Measurements from ENCODE around the gene LRRC4B.

The LRRC4B gene

DNA sequence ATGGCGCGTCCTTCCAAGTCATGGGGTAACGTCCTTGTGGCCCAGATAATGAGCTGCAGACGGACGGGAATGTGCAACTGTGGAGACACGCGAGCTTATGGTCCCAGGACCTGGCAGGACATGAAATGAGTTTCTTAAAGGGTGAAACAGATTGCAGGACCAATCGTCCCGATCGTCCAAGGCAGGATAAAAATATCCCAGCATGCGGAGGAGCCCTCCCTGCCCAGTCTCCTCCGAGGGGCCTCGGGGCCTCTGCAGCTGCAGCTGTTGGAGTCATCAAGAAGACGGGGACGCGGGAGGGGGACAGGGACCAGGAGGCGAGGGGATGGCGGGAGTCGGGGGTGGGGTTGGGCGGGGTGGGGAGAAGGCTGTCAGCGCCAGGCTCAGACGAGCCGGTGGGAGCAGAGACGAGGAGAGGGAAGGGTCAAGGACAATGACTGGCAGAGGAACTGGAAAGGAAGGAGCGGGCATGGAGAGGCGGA lies 77.2 kb downstream of the LRRC4B start:
- FAIRE-seq (no peak), DNase-seq (ENCODE audit: insufficient read length, low spot score) (no peak)

DNA sequence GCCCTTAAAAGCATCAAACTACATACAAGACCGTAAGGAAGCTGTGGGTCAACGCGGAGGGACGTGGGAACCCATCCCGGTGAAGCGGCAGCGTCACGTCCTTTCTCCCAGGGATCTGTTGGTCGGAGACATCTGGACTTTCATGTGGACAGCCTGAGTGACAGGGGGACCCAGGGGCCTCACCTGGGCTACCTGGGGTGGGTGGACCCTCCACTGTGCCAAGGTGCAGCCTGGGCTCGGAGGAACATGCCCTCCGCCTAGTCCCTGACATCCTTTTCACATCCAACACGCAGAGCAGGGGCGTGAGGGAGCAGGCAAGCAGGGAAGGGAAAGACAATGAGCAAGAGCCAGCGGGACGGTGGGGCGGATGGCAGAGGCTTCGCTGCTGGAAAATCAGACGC lies 77.8 kb downstream of the LRRC4B start:
- DNase-seq (ENCODE audit: insufficient read length, low spot score) = no peak
- FAIRE-seq = no peak

DNA sequence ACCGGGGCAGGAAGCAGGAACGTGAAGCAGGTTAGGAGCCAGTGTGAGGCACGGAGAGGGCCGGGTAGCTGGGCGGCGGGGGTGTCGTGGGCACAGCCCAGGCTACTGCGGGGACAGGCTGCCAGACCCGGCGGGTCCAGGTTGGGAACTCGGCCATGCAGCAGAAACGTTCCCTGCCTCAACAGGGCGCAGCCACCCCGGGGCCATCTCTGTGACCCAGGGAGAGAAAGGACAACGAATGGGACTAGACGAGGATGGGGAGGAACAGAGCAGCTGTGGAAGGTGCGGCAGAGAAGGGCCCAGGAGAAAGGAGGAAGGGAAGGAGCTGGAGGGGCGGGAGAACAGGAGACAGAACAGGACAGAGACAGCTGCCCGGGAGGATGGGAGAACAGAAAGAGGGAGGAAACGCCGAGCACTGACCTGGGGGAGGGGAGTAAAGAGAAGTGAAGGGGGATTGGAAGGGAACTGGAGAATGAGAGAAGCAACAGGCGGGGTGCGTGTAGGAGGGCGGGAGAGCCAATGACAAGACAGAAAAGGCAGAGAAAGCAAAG lies 78.7 kb downstream of the LRRC4B start:
- DNase-seq (ENCODE audit: insufficient read length, low spot score) (no peak), FAIRE-seq (no peak)

DNA sequence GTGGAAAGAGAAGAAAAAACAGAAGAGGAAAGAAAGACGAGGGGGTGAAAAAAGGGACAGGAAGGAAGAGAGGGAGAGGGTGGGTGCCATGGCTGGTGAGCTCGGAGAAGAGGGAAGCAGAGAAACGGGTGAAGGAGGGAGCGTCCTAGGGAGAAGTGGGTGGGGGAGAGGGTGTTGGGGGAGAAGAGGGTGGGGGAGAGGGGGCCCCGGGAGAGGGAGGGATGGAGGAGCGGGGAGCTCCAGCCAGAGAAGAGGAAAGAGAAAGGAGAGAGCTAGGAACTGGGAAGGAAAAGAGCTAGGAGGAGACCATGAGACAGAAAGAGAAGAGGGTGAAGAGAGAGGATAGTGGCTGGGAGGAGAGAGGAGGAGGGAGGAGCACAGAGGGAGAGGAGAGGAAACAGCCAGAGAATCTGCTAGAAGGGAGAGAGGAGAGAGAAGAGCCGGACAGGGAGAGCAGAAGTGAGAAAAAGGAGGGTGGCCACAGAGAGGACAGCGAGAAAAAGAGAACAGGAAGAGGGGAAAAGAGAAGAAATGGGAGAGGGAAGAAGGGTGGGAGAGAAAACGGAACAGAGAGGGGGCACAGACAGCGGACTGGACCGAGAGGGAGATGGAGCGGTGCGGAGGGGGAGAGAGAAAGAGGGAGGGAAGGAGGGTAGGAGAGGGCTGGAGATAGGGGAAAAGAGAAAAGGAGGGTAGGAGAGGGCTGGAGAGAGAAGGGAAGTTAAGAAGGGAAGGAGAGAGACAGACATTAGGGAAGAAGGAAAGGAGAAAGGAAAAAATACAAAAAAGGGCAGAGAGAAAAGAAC lies 79.6 kb downstream of the LRRC4B start:
- FAIRE-seq = no peak

DNA sequence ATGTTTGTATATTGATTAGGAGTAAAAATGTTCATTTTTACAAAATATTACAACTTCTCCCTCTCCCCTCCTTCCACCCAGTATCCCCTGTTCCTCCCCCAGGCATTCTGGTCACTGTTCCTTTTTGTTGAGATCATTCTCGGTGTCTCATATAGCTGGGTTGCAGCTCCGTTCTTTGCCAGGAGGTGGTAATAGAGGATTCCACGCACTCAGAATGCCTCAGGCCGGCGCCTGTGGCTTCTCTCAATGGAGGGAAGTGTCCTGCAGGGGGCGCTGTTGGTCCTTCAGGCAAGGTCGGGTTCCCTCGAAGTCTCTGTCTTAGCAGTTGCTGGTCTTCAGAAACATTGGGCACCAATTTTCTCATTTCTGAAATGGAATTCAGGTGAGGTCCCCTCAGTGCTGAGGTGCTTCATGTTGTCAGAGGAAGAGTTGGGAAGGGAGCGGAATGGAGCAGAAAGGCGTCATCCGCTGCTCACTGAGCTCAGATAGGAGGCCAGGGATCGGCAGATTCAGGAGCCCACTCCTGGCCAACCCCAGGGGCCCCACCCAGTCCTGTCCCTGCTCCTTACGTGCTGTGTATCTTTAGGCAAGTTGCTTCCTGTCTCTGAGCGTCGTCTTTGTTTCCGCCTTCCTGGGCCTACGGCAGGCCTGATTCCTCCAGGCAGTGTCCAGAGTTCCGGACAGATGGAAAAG lies 81.3 kb downstream of the LRRC4B start:
- no peak for FAIRE-seq
- DNase-seq (ENCODE audit: insufficient read length, low spot score) = no peak

More for the DNA sequence above, 79.6 kb downstream of the LRRC4B start:
- no peak for DNase-seq (ENCODE audit: insufficient read length, low spot score)

DNA sequence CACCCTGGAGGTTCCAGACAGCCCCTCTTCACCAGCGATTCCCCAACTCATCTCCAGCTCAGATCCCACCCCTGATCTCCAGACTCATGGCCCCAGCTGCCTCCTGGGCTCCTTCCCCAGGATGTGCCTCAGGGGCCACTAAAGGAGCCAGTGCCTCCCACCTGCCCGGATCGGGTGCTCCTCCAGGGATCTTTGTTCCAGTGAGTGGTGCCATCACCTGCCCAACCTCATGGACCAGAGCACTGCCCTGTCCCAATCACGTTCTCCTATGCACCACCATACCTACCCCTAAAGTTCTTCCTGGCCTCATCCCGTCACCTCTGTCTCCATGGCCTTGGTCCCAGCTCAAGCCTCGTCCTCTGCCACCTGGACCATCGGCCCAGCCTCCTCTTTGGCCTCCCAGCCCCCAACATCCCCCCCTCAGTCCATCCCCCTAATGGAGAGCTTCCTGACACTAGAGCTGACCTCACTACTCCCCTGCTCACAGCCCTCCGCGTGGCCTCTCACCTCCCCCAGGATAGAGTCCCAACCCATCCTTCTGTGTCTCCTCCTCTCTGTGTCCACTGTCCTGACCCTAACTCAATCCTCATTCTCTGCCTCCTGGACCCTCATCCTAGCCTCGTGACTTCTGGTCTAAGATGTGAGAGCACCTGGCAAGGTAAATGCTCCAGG lies 82.8 kb downstream of the LRRC4B start:
- FAIRE-seq = no peak

DNA sequence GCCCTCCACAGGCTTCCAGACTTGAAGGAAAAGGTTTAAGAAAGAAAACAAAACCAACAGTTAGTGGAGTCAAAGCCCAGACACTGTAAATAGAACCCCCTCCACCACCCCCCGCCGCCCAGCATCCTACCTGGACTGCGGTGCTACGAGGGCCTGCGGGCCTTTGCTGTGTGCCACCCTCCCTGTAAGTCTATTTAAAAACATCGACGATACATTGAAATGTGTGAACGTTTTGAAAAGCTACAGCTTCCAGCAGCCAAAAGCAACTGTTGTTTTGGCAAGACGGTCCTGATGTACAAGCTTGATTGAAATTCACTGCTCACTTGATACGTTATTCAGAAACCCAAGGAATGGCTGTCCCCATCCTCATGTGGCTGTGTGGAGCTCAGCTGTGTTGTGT lies 85.3 kb downstream of the LRRC4B start:
- FAIRE-seq (no peak), DNase-seq (ENCODE audit: insufficient read length, low spot score) (no peak)

More for the DNA sequence above, 82.8 kb downstream of the LRRC4B start:
- no peak for DNase-seq (ENCODE audit: insufficient read length, low spot score)

DNA sequence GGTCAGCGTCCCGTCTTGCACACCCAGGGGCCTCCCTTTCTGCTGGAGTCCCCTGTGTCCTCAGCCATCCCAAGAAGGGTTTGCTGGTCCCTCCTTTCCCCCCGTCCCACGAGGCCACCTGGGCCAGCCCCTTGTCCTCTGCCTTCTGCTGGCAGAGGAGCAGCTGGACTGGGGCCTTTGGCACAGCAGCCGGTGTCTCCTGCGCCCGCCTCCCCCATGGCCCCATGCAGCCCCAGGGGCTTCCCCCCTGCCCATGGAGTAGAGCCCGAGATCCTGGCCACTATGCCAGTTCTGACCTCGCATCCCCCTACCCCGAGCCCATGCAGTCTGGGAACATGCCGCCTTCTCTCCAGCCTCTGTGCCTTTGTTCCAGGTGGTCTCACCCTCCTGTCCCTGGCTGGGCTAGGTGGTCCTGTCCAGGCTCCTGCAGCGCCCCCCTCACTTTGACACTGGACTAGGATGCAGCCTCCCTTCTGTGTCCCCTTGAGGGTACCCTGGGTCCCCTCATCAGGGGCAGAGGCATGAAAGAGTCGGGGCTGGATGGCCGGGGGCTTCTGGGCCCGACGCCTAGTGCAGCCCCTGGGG lies 85.9 kb downstream of the LRRC4B start:
- DNase-seq (ENCODE audit: insufficient read length, low spot score) (no peak), FAIRE-seq (no peak)

DNA sequence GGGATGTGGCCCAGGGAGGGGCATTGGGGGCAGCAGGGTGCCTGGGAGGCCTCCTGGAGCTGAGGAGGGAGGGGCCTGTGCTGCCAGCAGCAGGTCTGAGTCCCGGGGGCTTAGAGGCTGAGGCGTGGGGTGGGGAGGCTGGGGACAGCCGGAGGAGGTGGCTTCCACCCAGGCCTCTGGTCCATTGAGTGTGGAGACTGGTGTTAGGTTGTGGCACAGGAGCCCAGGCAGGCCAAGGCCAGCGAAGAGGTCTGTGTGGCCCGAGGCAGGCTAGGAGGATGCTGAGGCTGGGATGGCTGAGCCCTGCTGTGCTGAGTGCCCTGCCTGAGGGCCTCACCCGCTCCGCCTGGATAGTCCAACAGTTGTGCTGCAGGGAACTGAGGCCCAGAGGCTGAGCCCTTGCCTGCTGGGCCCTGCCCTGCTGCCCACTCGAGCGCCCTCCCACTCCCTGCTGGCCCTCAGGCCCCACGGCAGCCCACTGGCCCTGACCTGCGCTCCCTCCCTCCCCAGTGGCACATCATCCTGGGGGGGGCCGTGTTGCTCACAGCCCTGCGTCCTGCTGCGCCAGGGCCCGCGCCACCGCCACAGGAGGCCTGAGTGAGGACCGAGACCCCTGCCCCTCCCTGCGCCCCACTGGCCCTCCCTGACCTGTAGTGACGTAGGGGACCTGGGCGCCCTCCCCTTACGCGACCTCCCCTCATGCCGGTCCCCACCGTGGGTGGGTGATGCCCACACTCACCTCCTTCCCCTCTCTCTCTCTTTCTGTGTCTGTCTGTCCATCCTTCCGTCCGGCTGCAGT lies 86.7 kb downstream of the LRRC4B start:
- no peak for DNase-seq (ENCODE audit: insufficient read length, low spot score)
- no peak for FAIRE-seq

DNA sequence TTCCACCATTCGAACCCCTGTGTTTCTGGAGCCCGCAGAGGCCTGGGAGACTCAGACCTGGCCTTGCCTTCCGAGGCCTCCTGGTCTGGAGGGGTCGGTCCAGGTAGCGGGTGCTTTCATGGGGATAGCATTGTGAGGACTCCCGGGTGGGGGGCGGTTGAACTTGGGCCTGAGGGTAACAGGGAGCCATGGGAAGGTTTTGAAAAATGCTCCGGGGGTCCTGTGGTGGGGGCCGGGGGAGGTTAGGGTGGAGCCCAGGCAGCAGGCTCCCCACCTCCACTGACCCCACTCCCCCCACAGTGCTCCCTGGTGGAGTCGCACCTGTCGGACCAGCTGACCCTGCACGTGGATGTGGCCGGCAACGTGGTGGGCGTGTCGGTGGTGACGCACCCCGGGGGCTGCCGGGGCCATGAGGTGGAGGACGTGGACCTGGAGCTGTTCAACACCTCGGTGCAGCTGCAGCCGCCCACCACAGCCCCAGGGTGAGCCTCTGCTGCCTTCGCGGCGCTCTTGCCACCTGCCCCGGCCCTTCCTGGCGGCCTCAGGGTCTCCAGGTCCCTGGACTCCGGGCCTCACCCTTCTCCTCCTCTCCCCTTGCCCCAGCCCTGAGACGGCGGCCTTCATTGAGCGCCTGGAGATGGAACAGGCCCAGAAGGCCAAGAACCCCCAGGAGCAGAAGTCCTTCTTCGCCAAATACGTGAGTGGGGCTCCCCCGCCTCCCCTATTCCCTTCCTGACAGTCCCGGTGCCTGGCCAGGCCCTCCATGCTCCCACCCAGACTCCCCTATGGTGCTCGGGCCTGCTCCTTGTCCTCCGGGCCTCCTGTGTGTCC lies 87.7 kb downstream of the LRRC4B start:
- FAIRE-seq (no peak), DNase-seq (ENCODE audit: insufficient read length, low spot score) (no peak)

DNA sequence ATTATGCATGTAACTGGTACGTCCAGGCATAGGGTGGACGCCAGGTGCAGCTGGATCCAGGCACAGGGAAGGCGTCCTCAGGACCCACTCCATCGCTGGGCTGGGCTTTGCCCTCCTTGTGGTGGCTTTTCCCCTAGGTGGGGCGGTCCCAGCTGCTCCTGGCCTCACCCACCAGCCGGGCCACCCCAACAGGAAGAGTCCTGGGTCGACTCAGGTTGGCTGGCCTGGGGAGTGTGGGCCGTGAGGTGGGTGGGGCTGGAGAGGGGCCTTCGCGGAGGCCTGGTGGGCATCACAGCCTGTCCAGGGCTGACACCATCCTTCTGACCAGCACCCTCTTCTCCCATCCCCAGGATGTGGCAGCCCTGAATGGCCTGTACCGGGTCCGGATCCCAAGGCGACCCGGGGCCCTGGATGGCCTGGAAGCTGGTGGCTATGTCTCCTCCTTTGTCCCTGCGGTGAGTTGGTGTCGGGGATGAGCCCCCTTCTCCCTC lies 88.4 kb downstream of the LRRC4B start:
- DNase-seq (ENCODE audit: insufficient read length, low spot score) = no peak
- FAIRE-seq = no peak

DNA sequence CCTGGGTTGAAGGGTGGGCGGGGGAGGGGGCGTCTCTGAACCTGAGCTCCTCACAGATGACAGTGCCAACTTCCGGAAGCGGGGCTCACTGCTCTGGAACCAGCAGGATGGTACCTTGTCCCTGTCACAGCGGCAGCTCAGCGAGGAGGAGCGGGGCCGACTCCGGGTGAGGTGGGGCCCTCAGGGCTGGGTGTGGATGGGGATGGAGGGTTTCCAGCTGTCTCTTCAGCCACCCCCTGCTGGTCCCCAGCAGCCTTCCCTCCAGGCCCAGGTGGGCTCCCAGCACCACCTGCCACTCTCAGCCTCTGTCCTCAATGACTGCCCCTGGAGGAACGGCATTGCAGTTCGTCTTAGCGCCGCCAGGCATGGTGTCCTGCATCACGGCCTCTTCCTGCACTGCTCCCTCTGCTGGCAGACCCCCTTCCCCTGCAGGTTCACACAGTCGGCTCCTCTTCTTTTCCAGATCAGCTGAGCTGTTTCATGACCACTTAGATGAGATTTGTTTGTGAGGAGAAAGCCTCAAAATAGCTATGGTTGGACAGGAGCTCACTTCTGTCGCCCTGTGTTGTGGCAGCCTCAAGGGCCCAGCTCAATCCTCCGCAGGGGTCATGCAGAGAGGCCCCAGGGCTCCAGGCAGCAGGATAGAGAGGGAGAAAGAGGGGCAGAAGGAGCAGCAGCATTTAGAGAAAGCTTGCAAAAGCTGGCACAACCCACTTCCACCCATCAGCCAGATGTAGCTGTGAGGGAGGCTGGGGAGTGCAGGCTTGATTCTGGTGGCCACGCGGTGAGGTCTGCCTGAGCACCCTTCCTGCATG lies 89.1 kb downstream of the LRRC4B start:
- no peak for FAIRE-seq
- no peak for DNase-seq (ENCODE audit: insufficient read length, low spot score)

DNA sequence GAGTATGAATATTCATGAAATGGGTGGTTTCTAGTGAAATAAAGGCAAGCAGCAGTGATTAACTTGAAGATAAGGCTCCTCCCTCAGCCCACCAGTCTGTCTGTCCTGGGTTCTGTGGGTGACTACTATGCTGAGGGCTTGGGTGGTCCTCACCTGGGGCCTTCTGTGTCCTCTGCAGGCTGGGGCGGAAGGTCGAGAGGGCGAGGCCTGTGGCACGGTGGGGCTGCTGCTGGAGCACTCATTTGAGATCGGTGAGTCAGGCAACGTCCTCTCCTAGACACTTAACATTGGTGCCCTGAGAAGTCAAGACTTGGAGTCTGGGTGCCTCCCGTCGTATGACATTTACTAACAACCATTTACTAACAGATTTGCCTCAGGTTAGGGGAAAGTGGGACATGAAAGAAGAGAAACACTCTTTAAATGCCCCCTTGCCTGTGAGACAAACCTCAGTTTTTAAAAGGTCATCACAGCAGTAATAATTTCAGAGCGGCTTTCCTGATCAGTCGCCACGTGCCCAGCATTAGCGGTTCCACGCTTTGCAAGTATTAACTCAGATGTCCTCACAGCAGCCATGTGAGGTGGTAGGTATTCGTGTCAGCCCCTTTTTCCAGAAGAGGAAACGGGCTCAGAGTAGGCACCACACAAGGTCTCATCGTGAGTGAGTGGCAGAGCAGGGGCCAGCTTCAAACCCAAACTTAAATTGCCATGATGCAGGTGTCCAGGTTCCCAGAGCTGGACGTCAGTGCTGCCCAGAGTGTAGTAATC lies 90.3 kb downstream of the LRRC4B start:
- no peak for DNase-seq (ENCODE audit: insufficient read length, low spot score)
- FAIRE-seq = no peak

DNA sequence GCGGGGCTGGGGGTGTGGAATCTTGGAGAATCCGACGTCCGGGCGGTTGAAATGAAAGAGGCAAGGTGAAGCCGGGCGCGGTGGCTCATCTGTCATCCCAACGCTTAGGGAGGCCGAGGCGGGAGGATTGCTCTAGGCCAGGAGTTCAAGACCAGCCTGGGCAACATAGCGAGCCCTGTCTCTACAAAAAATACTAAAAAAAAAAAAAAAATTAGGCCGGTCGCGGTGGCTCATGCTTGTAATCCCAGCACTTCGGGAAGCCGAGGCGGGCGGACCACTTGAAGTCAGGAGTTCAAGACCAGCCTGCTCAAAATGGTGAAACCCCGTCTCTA lies 91.4 kb downstream of the LRRC4B start:
- DNase-seq (ENCODE audit: insufficient read length, low spot score) (no peak), FAIRE-seq (no peak)

DNA sequence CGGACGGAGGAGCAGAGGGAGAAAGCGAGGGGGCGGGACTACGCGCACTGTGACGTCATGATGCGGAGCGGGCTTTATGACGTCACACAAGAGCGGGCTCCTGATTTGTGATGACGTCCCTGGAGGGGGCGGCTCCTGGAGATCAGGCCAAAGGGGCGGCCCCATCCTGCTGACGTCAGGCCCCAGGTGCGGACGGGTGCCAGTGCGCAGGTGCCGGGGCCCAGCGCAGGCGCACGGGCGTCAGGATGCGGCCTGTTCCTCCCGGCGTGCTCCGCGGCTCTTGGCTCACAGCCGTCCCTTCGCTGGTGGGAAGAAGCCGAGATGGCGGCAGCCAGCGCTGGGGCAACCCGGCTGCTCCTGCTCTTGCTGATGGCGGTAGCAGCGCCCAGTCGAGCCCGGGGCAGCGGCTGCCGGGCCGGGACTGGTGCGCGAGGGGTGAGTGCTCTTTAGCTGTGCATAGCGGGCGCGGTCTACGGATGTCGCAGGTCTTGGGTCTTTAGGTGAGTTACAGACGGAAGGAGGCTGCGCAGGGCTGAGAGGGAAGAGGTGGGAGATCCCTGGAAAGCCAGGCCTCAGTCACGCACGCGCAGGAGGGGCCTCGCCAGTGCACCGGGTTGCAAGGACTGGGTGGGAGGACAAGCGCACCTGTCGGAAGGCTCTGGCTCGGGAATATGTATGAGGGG lies 91.9 kb downstream of the LRRC4B start, which contains the start of the genes EMC10 and GARIN5A:
Gene EMC10, plus strand, starts transcription at position 284 of the 683 bp plus-strand sequence. Its CDS starts 38 bp downstream, at position 322.
Gene GARIN5A, minus strand, starts transcription at position 625 of the 683 bp plus-strand sequence. Its CDS starts 460 bp downstream, at position 165.
- DNase-seq (ENCODE audit: insufficient read length, low spot score) (peak; percentile 98), FAIRE-seq (peak; percentile 28)

DNA sequence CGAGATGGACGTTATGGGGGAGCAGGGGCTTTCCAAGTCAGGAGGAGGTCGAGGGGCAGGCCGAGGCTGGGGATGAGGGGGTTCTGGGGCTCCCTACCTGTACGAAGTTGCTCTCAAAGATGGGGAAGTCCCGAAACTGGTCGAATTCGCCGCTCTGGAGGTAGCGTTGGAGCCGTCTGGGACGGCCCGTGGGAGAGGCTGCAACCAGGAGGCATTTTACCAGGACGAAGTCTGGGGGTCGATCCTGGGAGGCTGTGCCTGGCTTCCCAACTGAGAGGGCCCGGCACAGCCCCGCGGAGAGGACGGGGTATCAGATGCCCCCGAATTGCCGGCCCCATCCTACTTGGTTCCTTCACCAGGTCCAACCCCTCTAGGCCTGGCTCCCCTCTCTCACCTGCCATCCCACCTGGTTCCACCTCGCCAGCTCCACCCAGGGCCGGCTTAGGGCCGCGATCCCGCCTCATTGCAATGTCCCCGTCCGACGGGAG lies 92.5 kb downstream of the LRRC4B start:
- no peak for DNase-seq (ENCODE audit: insufficient read length, low spot score)
- FAIRE-seq = no peak
